ENCODE results near the gene ODAPH.

Gene ODAPH

GRCh38 chr4:75545526-75545925 is 10.3 kb upstream of the ODAPH start:
- no peak for DNase-seq

DNA sequence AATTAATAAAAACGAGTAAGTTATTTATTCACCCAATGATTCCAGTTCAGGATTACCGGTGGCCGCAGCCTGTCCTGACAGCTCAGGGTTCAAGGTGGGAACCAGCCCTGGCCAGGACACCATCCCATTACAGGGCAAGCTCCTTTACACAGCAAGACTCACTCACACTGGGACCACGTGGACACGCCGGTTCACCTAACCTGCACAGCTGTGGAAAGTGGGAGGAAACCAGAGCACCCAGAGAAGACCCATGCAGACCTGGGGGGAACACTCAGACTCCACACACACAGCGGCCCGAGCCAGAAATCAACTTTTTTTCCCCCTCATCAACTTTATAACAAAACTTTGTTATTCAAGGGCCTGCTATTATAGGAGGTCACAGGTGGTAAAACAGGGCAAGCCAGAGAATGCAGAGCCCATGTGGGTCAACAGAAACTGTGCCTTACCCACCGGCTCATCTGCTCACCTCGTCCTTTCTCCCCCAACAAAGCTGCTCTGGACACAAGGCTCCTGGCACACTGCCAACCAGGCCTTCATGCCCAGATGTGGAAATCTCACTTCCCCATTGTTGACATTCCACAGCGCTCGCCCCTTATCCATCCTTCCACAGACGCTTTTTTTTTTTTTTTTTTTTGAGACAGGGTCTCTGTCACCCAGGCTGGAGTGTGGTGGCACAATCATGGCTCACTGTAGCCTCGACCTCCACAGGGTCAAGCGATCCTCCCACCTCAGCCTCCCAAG is 8.0 kb upstream of the ODAPH start:
- peak; percentile 2 to 7 for DNase-seq

- DNase-seq = no peak
Measured at GRCh38 chr4:75549019-75549418, 6.8 kb upstream of the ODAPH start.

DNA sequence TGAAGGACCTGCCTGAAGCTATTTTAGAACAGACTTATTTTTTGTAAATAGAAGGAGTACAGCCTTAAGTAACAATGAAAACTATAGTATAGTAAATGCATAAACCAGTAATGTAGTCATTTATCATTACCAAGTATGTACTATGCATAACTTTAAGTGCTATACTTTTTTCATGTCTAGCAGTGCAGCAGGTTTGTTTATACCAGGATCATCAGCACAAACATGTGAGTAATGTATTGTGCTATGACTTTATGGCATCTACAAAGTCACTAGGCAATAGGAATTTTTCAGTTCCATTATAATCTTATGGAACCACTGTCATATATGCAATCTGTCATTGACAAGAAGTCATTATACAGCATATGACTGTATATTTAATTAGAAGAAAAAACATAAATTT is 3.4 kb upstream of the ODAPH start:
- DNase-seq = no peak

DNA sequence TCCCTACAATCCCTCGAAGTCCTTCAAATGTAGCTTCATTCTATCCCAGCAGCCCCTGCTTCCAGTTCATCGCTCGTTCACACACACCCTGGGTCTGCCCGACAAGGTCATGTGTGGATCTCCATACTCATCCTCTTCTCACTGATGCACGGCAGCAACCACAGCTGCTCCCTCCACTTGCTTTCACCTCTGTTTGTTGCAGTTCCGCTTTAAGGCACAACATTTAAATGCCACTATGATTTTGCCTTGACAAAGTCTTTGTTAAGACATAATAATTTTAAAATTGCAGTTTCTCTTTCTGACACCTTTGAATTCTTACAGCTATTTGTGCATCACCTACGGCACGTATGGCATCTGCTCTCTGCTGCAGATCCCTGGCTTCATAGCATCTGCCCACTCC is 1.8 kb downstream of the ODAPH start:
- no peak for DNase-seq

DNA sequence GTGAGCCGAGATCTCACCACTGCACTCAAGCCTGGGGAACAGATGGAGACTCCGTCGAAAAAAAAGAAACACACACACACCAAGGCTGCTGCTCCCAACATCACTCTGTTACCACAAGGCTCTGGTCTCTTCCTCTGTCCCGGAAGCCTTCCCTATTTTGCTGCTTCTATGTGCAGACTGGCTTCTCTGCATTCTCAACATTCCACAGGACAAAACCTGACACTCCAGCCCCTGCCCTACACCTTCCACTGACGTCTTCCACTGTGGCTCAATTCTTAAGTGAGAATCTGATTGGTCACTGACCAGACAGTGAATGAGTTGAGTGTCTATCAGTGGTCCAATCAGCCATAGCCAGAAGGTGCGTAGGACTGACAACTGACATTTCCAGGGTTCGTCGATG is 5.9 kb downstream of the ODAPH start:
- no peak for DNase-seq

- no peak for DNase-seq
Measured at GRCh38 chr4:75564023-75564422, 8.2 kb downstream of the ODAPH start.

GRCh38 chr4:75565481-75565880 is 9.6 kb downstream of the ODAPH start:
- DNase-seq = no peak

- DNase-seq = no peak
Measured at GRCh38 chr4:75566911-75567310, 11.0 kb downstream of the ODAPH start.

GRCh38 chr4:75567725-75568124 is 11.9 kb downstream of the ODAPH start:
- DNase-seq = no peak

- DNase-seq = no peak
Measured at GRCh38 chr4:75584067-75584466, 28.2 kb downstream of the ODAPH start.

DNA sequence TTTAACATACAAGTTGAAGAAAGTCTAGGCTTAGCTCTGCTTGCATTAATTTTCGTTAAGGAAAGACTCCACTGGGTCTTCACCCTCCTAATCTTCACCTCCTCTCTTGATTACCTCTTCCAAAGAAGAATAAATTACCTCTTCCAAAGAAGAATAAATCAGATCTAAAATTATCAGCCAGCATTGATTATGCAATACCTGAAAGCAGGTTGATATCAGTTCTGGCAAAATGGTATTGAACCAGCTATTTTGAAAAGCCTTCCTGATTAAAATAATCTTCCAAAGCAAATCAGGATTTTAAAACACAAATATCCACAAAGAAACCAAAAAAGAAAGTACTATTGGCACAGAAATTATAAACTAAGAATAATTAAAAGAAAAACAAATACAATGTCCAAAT is 37.5 kb downstream of the ODAPH start:
- no peak for DNase-seq

DNA sequence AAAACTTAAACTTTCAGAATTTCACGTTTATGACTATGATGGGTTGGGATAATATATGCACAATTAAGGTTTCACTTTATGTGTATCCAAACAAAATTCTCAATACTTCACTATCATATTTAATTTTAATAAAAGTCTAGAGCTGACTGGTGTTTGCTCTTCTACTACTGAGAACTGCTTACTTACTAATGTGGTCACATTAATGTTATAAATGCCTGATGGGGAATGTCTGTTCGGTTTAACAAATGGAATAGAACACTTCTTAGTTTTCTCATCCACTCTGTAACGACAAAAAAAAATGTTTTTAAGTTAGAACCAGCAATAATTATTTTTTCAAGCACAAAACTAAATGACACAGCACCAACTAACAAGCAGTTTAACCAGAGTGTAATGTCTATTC is 40.2 kb downstream of the ODAPH start:
- no peak for DNase-seq

- DNase-seq = no peak
Measured at GRCh38 chr4:75598390-75598789, 42.5 kb downstream of the ODAPH start.

- DNase-seq = no peak
Measured at GRCh38 chr4:75599647-75600046, 43.8 kb downstream of the ODAPH start.

- no peak for DNase-seq
Measured at GRCh38 chr4:75605928-75606327, 50.1 kb downstream of the ODAPH start.

- no peak for DNase-seq
Measured at GRCh38 chr4:75612306-75612705, 56.4 kb downstream of the ODAPH start.
